B cell (primary cell): ENCODE results near the gene SMLR1. TPM values are rescaled to one million over a fixed set of nuclear protein-coding genes. Genes with fewer than 3 reads are reported as not detected.

Source experiments
- ATAC-seq: fragments of 200-7000 bp; cut with Tn5 transposase; one replicate; pipeline ENCODE4 v1.10.0; 2021; ENCODE audit warnings: low read depth, mild to moderate bottlenecking, moderate number of reproducible peaks, moderate library complexity
- CTCF ChIA-PET: fragments of 350-600 bp; sonication (Branson Sonifier 250); formaldehyde crosslinking; loops from one replicate; lab custom pipeline; 2021; ENCODE audit warnings: antibody characterized with exemption, inconsistent platforms; lab: Charles Lee
- POLR2A ChIA-PET: fragments of 350-600 bp; sonication (Branson Sonifier 250); formaldehyde crosslinking; loops from one replicate; lab custom pipeline; 2021; ENCODE audit warnings: antibody characterized with exemption; lab: Charles Lee
- DNase-seq: peaks from one replicate; pipeline ENCODE4 v3.0.0; 2013
- H2AFZ ChIP-seq: 2 replicates; pipeline ENCODE4 v1.6.1; 2012; ENCODE audit warnings: mild to moderate bottlenecking, low read depth, low read length; ENCODE audit not compliant: insufficient read depth, poor library complexity, severe bottlenecking
- H3K27ac ChIP-seq, 2 donors: 1 replicate in 1 of 2; 2 replicates in 1 of 2; pipeline ENCODE4 v1.5.1; 2012 to 2013; ENCODE audit warnings: low read length in 2 of 2, mild to moderate bottlenecking in 2 of 2, moderate library complexity in 1 of 2
- H3K27me3 ChIP-seq, 4 experiments: fragments of 200-600 bp in 1 of 4; sonication (generic) in 1 of 4; replicated peaks in 1 of 4; 1 replicate in 2 of 4; 2 replicates in 2 of 4; pipeline versions ENCODE4 v1.6.1 to v1.7.0; 2013 to 2016; ENCODE audit warnings: low read length in 3 of 4, mild to moderate bottlenecking in 2 of 4, mixed read lengths in 1 of 4, moderate library complexity in 1 of 4; ENCODE audit not compliant: insufficient read depth in 4 of 4, control insufficient read depth in 3 of 4; ENCODE audit errors: control extremely low read depth in 1 of 4
- H3K36me3 ChIP-seq, 2 experiments: replicated peaks in 1 of 2; 1 replicate in 1 of 2; 2 replicates in 1 of 2; pipeline versions ENCODE4 v1.6.1 to v1.7.1; 2013; ENCODE audit warnings: low read length in 1 of 2; ENCODE audit not compliant: insufficient read depth in 2 of 2, control insufficient read depth in 1 of 2; ENCODE audit errors: control extremely low read depth in 1 of 2, extremely low read depth in 1 of 2
- H3K4me1 ChIP-seq, 2 donors: fragments of 200-600 bp in 1 of 2; sonication (generic) in 1 of 2; 1 replicate in 1 of 2; 2 replicates in 1 of 2; pipeline versions ENCODE4 v1.5.1 to v1.6.1; 2013 to 2017; ENCODE audit warnings: low read length in 2 of 2; ENCODE audit not compliant: control insufficient read depth in 2 of 2, insufficient read depth in 2 of 2
- H3K4me2 ChIP-seq: replicated peaks from 2 replicates; pipeline ENCODE3; 2012; ENCODE audit warnings: mild to moderate bottlenecking, low read depth, low read length; ENCODE audit not compliant: poor library complexity, severe bottlenecking
- H3K4me3 ChIP-seq, 5 experiments: fragments of 200-600 bp in 1 of 5; sonication (generic) in 1 of 5; 1 replicate in 3 of 5; 2 replicates in 2 of 5; pipeline versions ENCODE4 v1.5.1 to v1.7.0; 2011 to 2016; ENCODE audit warnings: low read length in 4 of 5, mild to moderate bottlenecking in 4 of 5, low read depth in 2 of 5, control low read depth in 1 of 5, moderate library complexity in 1 of 5; ENCODE audit not compliant: insufficient read depth in 1 of 5; ENCODE audit errors: control extremely low read depth in 1 of 5, extremely low read depth in 1 of 5
- H3K79me2 ChIP-seq: fragments of 200-600 bp; sonication (generic); one replicate; pipeline ENCODE4 v1.6.0; 2016; ENCODE audit warnings: low read length; ENCODE audit not compliant: control insufficient read depth, insufficient read depth
- H3K9ac ChIP-seq: fragments of 200-600 bp; sonication (generic); 2 replicates; pipeline ENCODE4 v1.6.1; 2017; ENCODE audit warnings: mild to moderate bottlenecking, low read length, moderate library complexity
- H3K9me3 ChIP-seq, 3 donors: one replicate each; pipeline versions ENCODE4 v1.6.1 to v1.7.1; 2013; ENCODE audit warnings: low read length in 2 of 3; ENCODE audit not compliant: control insufficient read depth in 2 of 3, insufficient read depth in 1 of 3; ENCODE audit errors: control extremely low read depth in 1 of 3
- H4K20me1 ChIP-seq: 2 replicates; pipeline ENCODE4 v1.6.0; 2012; ENCODE audit warnings: mild to moderate bottlenecking, low read length; ENCODE audit not compliant: insufficient read depth, control insufficient read depth, poor library complexity, severe bottlenecking
- H3K27ac Mint-ChIP-seq: one replicate; pipeline ENCODE4 v1.8.0; 2021; ENCODE audit warnings: mixed read lengths
- H3K27me3 Mint-ChIP-seq: one replicate; pipeline ENCODE4 v1.8.0; 2021; ENCODE audit warnings: mixed read lengths
- H3K4me1 Mint-ChIP-seq: one replicate; pipeline ENCODE4 v1.8.0; 2021; ENCODE audit warnings: mixed read lengths
- H3K4me3 Mint-ChIP-seq: one replicate; pipeline ENCODE4 v1.8.0; 2021; ENCODE audit warnings: mixed read lengths
- H3K9me3 Mint-ChIP-seq: one replicate; pipeline ENCODE4 v1.8.0; 2022; ENCODE audit warnings: mixed read lengths; ENCODE audit not compliant: insufficient read depth
- EZH2 ChIP-seq: IDR thresholded peaks from 2 replicates; pipeline ENCODE4 v1.6.1; 2012; ENCODE audit warnings: borderline replicate concordance, low read depth, mild to moderate bottlenecking, moderate library complexity, low read length; ENCODE audit not compliant: insufficient read depth, poor library complexity, severe bottlenecking
- WGBS: methylation state at CpG from one replicate; pipeline ENCODE4 v1.1.5; 2013; ENCODE audit warnings: missing lambda C conversion rate; ENCODE audit not compliant: insufficient coverage; 5-methylcytosine and 5-hydroxymethylcytosine counted together
- intact Hi-C: fragments of 100-400 bp; cut with micrococcal nuclease; formaldehyde crosslinking; loops from one replicate; pipeline ENCODE4 v1.10.0; 2022
- polyA plus RNA-seq: library from polyadenylated mRNA; depleted of rRNA; stranded (reverse); fragments of >200 nt; gene quantifications from 2 replicates; pipeline ENCODE4 v1.2.3, GENCODE V29; 2012
- total RNA-seq, 2 donors: library from RNA; stranded (reverse); fragments of 120-200 nt in 1 of 2; gene quantifications; 1 replicate in 1 of 2; 2 replicates in 1 of 2; pipeline versions ENCODE4 v1.2.3 to v1.2.4, GENCODE V29; 2013 to 2022
- TF ChIP-seq, protein P1 (sequence below): fragments of 200-600 bp; IDR thresholded peaks from one replicate; pipeline ENCODE4 v1.8.0; 2022; ENCODE audit warnings: antibody characterized with exemption, mild to moderate bottlenecking

The SMLR1 gene
- total and polyA plus RNA-seq, 2 donors (not counting 1 experiment from before 2014, with no cell fraction given): not detected

GRCh38 chr6:130848945-130849344 lies 21.7 kb downstream of the SMLR1 start:
- Histone ChIP-seq H3K27me3 (no peaks in the 10 kb centered on the region), H3K4me1 (peaks cover 17 to 26% of the 10 kb centered on the region in 2 donors), H3K79me2 (no peaks in the 10 kb centered on the region), H3K36me3 (peaks cover 0 to 2% of the 10 kb centered on the region in 2 experiments), H3K4me3 (no peak overlapping the region), H4K20me1 (no peaks in the 10 kb centered on the region), H3K27ac (peak overlapping the region in 1 of 2 donors; percentile 24), H3K9me3 (no peaks in the 10 kb centered on the region), H3K4me2 (peak overlapping the region; percentile 0), H2AFZ (peak overlapping the region; percentile 2), H3K9ac (no peak overlapping the region)
- no CpG with 5 or more reads among the region's 2 CpGs for WGBS
- peaks cover 41% of the 10 kb centered on the region for H3K4me1 Mint-ChIP-seq
- intact Hi-C loops: no loop called here
- H3K27ac Mint-ChIP-seq: peak overlapping the region; percentile 23
- peak overlapping the region; percentile 23 for H3K4me3 Mint-ChIP-seq
- no peaks in the 10 kb centered on the region for H3K9me3 Mint-ChIP-seq
- ATAC-seq (peak; percentile 82), DNase-seq (peak; percentile 27)
- CTCF ChIA-PET: no interaction called here
- POLR2A ChIA-PET: no interaction called here
- no peaks in the 10 kb centered on the region for H3K27me3 Mint-ChIP-seq
- no peak for TF ChIP-seq EZH2
- TF ChIP-seq, protein P1, sequence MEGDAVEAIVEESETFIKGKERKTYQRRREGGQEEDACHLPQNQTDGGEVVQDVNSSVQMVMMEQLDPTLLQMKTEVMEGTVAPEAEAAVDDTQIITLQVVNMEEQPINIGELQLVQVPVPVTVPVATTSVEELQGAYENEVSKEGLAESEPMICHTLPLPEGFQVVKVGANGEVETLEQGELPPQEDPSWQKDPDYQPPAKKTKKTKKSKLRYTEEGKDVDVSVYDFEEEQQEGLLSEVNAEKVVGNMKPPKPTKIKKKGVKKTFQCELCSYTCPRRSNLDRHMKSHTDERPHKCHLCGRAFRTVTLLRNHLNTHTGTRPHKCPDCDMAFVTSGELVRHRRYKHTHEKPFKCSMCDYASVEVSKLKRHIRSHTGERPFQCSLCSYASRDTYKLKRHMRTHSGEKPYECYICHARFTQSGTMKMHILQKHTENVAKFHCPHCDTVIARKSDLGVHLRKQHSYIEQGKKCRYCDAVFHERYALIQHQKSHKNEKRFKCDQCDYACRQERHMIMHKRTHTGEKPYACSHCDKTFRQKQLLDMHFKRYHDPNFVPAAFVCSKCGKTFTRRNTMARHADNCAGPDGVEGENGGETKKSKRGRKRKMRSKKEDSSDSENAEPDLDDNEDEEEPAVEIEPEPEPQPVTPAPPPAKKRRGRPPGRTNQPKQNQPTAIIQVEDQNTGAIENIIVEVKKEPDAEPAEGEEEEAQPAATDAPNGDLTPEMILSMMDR: no peak

DNA sequence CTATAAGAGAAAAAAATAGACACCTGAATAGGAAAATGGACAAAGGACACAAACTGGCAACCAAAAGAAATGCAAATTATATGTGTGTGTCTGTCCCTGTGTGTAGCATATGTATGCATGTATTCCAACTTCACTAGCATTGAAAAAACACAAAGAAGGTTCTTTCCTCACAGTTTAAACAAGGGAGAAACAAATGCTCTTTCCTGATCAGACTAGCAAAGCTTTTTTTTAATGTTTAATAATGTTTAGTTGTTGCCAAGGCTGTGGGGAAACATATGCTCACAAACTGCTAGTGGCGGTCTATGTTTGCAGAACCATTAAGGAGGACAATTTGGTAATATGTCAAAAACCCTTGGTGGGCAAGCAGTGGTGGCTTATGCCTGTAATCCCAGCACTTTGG lies 22.4 kb downstream of the SMLR1 start:
- CTCF ChIA-PET: no interaction called here
- Histone ChIP-seq H3K4me1 (peaks cover 17 to 26% of the 10 kb centered on the region in 2 donors), H3K79me2 (no peaks in the 10 kb centered on the region), H3K36me3 (peaks cover 0 to 2% of the 10 kb centered on the region in 2 experiments), H3K9ac (no peak overlapping the region), H3K4me3 (no peak overlapping the region), H3K27me3 (no peaks in the 10 kb centered on the region), H3K9me3 (no peaks in the 10 kb centered on the region), H3K4me2 (no peak overlapping the region), H2AFZ (no peak overlapping the region), H3K27ac (no peak overlapping the region), H4K20me1 (no peaks in the 10 kb centered on the region)
- POLR2A ChIA-PET: no interaction called here
- Mint-ChIP-seq H3K27ac (no peak overlapping the region), H3K4me1 (peaks cover 41% of the 10 kb centered on the region), H3K4me3 (no peak overlapping the region), H3K9me3 (no peaks in the 10 kb centered on the region), H3K27me3 (no peaks in the 10 kb centered on the region)
- ATAC-seq (no peak), DNase-seq (no peak)
- intact Hi-C loops: no loop called here
- no peak for TF ChIP-seq EZH2
- TF ChIP-seq, protein P1: no peak
- WGBS: 100% methylated on average over 1 of the region's 1 CpG
